HG03039 (cell line): ENCODE results near the gene SERTAD1.

ENCODE experiments used
- ATAC-seq: cut with Tn5 transposase; IDR thresholded peaks from one replicate; pipeline ENCODE4 v1.9.1; 2021; ENCODE audit warnings: mild to moderate bottlenecking, moderate library complexity; ENCODE audit not compliant: unreplicated experiment

SERTAD1 gene

DNA sequence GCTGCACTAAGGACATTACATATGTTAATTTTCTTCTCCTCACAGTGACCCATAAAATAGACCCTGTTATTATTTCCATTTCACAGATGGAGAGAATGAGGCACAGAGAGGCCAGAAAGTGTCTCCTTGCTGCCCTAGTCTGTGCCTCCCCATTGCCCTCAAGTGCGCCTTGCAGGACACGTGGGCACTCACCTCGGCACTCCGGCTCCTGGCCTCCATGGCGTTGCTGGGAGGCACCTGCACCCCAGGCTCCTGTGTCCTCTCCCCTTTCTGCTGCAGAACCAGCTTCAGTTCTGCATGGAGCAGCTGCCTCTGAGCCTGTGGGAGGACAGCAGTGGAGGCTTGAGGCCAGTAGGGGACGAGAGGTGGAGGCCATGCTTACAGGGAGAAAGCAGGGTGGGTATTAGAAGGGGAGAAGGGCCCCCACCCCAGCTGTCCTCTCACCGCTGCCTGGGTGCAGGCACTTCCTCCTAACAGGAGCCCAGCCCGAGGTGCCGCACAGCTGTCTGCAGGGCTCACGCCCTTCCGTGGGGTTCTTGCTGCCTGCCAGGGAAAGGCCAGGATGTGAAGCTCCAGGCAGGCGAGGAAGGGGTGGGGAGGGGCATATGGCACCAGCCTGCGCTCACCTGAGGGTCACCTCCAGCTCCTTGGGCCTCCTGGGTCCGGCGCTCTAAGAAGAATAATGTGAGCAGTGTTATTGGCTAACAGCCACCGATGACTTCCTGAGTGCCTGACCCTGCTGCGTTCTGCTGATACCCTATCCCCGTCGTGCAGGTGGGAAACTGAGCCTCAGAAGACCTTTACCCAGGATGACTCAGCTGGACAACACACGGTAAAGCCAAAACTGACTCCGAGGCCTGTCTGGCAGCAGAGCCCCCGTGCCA lies 17.8 kb downstream of the SERTAD1 start:
- no peak for ATAC-seq

DNA sequence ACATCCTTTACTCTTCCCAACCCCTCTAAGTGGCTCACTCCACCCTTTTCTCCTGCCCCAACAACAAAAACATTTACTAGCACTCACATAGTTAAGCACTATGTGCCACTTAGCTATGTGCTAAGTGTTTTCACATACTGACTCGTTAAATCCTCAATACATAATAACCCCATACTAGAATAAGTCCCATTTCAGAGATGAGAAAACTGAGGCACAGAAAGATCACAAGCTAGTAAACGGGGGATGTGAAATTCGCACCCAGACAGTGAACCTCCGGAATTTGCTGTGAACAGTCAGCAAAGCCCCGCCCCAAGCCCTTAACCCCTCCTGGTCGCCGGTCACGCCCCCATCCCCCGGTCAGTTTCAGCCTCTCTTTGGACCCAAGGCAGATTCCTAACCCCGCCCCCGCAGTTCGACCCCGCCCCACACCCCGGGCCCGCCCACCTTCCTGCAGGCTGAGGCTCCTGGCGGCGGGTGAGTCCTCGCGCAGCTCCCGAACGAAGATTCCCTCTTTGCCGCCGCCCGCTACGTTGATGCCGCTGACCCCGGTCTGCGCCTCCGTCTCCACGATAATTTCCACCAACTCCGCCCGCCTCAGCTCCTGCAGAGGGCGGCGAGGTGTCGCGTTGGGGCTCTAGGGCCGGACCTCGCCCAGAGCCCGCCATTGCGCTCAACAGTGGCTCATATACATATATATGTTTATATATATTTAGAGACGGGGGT lies 22.4 kb downstream of the SERTAD1 start:
- peak; percentile 55 for ATAC-seq

DNA sequence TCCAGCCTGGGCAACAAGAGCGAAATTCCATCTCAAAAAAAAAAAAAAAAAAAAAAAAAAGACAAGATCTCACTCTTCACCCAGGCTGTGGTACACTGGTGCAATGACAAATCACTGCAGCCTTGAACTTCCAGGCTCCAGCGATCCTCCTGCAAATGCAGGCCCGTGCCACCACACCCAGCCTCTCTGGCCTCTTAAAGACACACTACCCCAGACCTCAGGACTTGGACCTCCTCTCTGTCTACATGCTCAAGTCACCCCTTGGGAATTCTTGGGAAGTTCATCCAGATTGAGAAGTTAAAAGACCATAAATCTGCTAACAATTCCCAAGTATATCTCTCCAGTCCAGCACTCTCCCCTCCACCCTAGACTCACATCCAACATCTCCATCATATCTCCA lies 25.2 kb downstream of the SERTAD1 start:
- ATAC-seq: no peak

DNA sequence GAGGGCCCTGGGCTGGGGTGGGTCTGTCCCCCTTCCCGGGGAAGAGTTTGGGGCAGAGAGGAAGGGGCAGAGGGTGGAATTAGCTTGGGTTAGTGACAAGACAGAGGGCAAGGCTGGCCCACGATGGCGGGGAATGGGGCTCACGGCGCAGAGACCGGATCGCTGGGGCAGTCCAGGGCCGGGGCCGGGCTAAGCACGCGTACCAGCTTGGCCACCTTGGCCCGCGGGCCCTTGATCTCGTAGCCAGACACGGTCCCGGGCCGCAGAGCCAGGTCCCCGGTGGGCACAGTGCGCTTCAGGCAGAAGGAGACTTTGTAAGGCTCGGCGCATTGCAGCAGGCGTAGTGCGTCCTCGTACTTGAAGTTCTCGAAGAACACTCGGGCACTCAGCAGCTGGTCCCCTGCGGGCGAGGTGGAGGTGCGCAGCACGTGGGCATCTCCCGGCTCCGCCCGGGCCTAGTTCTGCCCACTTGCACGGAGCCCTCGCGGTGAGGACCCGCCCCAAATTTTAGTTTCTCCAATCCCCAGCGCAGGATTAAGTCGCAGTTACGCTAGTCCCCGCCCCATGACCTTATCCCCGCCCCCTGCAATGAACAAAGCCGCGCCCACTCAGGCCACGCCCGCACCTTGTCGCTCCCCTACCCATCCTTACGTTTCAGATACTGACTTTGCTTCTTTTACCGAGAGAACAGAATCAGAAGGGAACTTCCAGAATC lies 27.2 kb downstream of the SERTAD1 start:
- ATAC-seq: no peak

- ATAC-seq: no peak
These were observed 28.3 kb downstream of the SERTAD1 start for GRCh38 chr19:40397568-40397906.

DNA sequence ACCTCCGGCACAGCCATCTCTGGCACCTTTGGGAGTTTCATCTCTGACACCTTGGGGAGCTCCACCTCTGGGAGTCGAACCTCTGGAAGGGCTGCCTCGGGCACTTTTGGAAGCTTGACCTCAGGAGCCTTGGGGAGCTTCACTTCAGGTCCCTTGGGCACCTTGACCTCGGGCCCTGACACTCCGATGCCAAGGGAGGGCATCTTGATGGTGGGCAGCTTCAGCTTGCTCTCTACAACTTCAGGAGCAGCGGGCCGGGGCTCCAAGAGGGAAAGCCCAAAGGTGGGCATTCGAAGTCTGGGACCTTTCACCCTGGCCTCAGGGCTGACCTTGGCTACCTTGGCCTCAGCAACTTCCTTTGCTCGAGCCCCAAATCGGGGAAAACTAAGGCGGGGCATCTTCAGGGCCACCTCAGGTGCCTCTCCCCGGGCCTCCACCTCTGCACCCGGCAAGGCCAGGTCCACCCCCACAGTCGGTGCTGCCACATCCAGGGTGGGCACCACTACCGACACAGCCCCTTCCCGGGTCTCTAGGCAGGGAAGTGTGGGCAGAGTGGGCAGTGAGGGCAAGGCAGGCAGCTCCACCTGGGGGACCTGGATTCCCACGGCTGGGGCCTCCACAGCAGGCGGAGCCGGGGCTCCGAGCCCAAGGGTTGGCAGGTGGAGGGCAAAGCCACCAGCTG lies 28.8 kb downstream of the SERTAD1 start:
- no peak for ATAC-seq

DNA sequence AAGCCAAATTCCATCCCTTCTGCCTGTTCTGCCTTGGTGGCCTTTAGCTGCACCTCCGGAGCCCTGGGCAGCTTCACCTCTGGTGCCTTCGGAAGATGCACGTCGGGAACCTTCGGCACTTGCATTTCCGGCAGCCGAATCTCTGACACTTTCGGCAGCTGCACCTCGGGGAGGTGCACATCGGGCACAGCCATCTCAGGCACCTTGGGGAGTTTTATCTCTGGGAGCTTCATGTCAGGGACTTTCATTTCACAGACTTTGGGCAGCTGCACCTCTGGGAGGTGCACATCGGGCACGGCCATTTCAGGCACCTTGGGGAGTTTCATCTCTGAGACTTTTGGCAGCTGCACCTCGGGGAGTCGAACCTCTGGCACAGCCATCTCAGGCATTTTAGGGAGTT lies 29.8 kb downstream of the SERTAD1 start:
- no peak for ATAC-seq

GRCh38 chr19:40394816-40395210 lies 31.0 kb downstream of the SERTAD1 start:
- ATAC-seq: no peak

DNA sequence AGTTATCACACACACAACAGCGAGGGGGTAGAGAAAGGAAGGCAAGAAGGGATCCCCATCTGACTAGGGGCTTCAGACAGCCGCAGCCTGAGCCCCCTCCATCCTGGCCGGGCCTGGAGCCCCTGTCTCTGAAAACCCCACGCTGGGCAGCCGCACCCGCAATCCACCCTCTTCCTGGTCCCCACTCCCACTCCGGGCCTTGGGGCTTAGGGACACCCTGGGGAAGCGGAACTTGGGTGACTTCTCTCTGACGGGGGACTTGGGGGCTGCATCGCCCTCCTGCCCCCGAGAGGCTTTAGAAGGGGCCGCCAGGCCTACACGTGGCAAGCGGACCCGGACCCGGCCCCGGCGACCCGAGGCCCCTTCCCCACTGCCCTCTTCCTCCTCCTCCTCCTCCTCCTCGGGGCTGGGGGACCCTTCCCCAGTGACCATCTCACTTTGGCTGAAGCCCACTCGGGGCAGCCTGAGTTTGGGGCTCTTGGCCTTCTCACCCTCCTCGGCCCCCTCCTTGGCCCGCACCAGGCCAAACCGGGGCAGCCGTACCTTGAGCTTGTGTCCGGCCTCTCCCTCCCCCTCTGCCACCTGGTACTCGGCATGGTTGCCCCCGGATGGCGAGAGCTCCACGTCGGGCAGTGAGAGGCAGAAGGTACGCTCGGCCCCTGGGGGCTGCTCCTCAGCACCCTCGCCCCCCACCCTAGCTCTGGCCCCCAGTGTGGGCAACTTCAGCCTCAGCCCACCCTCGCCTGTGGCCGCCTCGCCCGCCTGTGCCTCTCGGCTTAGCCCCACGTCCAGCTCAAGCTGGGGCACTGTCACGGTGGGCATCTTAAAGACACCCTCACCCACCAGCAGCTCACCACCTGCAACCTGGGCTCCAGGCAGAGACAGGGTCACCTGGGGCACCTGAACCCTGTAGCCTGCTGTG lies 31.6 kb downstream of the SERTAD1 start:
- ATAC-seq: no peak

DNA sequence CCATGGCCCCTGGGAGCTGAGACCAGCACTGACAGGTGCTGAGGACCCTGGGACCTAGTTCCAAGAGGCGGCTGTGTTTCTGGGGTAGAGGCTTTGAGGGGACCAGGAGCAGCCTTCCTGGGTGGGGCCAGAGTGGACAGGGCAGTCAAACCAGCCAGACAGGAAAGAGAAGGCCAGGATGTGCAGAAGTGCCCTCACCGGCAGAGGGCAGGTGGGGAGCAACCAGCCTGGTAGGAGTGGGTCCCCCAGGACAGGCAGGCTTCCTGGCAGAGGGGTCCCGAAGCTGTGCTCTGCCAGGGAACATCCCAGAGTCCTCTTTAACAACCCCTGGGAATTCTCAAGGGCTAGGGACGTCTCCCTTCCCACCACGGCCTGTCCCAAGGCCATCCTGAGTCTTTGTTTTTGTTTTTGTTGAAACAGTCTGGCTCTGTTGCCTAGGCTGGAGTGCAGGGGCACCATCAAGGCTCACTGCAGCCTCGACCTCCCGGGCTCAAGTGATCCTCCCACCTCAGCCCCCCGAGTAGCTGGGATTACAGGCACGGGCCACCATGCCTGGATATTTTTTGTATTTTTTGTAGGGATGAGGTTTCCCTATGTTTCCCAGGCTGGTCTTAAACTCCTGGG lies 32.8 kb downstream of the SERTAD1 start:
- no peak for ATAC-seq

DNA sequence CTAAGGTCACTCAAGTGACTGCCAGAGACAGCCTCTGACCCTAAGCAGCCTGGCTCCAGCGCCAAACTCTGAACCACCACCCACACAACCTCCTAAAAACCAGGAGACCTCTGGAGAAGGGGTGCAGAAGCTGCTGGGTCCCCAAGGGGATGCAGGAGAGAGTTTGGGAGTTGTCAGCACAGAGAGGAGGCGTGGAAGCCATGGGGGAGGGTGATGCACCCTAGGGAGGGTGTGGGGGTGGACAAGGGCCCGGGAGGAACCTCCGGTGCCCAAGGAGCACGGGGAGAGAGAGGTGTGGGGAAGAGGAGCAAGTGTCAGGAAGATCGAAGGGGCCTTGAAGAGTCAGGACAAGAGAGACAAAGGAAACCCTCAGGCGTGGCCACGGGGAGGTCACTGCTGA lies 33.7 kb downstream of the SERTAD1 start:
- no peak for ATAC-seq

DNA sequence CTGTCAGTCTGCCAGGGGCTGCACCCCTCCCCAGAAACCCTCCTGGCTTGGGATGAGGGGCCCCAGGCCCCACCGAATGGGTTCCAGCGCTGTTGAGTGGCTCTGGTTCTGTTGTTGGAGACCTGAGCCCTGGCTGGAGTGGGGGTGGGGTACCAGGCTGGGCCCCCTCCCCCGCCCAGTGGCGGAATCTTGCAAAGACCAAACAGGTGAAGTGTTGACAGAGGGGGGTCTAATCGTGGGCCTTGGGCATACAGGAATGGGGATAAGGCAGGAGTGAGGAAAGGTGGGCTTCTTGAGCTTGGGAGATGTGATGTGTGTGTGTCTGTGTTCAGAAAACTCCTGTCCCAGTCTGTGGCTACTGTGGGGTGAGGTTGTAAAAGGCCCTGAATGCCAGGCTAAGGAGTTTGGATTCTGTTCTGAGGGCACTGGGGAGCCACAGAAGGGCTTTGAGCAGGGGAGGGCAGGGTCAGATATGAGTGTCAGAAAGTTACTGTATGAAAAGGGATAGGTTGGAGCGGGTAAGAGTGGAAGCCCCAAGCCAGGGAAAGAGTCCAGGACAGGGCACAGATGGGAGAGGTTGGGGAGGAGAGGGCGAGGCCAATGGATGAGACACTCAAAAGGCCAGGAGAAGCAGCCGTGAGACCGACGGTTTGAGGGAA lies 35.6 kb downstream of the SERTAD1 start, which contains the start of gene HIPK4:
Gene HIPK4, minus strand, starts transcription at position 98 of the 659 bp plus-strand sequence. CDS start 279 bp downstream, outside the sequence.
- no peak for ATAC-seq

DNA sequence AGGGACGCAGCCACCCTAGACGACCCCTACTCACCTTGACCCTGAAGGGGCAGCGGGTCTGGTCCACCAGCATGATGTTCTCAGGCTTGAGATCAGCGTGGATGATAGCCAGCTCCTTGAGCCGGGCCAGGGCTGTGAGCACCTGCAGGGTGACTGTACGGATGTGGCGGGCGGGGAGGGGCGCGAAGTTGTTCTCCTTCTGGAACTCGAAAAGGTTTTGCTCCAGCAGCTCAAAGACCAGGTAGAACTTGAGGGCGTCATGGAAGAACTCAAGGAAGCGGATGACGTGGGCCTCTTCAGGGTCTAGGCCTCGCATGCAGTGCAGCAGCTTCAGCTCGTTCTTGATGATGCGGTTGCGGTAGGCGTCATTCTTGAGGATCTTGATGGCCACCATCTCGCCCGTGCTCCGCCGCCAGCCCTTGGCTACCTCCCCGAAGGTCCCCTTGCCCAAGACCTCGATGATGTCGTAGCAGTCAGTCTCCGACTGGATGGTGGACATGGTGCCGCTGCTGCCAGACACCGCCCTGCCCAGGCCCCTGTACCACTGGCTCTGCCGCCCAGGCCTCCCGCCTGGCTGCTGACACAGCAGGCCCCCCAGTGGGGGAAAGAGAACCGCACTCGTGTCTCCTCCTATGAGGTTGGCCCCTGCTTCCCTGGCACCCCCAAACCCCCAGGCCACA lies 36.2 kb downstream of the SERTAD1 start:
- no peak for ATAC-seq

GRCh38 chr19:40388481-40388880 lies 37.3 kb downstream of the SERTAD1 start:
- no peak for ATAC-seq

DNA sequence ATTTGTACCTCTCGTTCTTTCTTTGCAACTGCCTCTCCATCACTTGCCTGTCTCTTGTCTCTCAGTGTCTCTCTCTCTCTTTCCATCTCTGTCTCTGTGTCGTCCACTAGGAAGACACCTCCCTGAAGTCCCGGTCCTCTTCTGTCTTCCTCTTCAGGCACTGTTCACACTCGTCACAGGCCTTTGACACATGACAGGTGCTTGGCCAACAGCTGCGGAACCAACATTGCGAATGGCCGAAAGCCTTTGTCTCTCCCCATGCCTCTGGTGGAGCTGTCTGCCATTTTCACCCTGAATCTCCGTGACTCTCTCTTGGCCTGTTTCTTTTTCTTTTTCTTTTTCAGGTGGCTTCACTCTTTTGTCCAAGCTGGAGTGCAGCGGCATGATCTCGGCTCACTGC lies 38.6 kb downstream of the SERTAD1 start:
- no peak for ATAC-seq

DNA sequence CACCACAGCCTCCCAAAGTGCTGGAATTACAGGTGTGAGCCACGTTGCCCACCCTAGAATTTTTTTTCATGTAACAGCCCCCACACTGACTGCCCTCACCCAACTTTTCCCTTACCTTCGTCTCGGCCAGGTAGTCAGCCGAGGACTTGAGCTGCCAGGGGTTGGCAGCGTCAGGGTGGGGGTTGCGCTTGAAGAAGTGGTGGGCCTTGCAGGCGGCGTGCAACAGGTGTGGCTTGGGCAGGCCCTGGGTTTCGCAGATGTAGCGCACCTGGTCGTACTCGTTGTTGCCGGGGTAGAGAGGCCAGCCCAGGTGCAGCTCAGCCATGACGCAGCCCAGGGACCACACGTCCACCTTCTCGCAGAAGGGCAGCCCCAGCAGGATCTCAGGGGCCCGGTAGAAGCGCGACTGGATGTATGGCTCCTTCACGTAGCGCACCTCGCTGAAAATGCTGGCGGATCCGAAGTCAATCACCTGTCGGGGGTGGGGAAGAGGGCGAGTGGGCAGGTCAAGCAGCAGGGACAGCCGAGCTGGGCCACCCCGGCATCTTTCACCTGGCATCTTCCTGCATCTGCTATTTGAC lies 42.0 kb downstream of the SERTAD1 start:
- no peak for ATAC-seq

GRCh38 chr19:40381321-40381720 lies 44.5 kb downstream of the SERTAD1 start:
- no peak for ATAC-seq
